IMR-90 (cell line): ENCODE measurements around the gene BMP3. TPM values are rescaled to one million over a fixed set of nuclear protein-coding genes. Genes with fewer than 3 reads are reported as not detected.

Experiments used
- ATAC-seq: fragments of 200-7000 bp; cut with Tn5 transposase; 2 replicates; pipeline ENCODE4 v1.9.1; 2020; ENCODE audit warnings: low read depth, mild to moderate bottlenecking, moderate library complexity
- BruUV-seq: library from RNA; stranded (reverse); fragments of 400-500 nt; replicated peaks from 2 replicates; lab custom pipeline; 2021; lab: Mats Ljungman, UMichigan
- CTCF ChIA-PET: fragments of 300-600 bp; formaldehyde crosslinking; extraction: SDS; loops from one replicate; lab custom pipeline; 2021; ENCODE audit warnings: antibody characterized with exemption; lab: Yijun Ruan, JAX
- POLR2A ChIA-PET: fragments of 300-600 bp; sonication (Branson Sonifier 250); formaldehyde crosslinking; loops from one replicate; lab custom pipeline; 2022; ENCODE audit warnings: antibody characterized with exemption; ENCODE audit not compliant: unreplicated experiment; lab: Charles Lee
- DNase-seq: peaks from one replicate; pipeline ENCODE4 v3.0.0; 2013
- H2AFZ ChIP-seq: replicated peaks from 2 replicates; pipeline ENCODE3; 2013; ENCODE audit warnings: low read length, mild to moderate bottlenecking; ENCODE audit not compliant: poor library complexity
- H2AK5ac ChIP-seq: 2 replicates; pipeline ENCODE4 v1.6.1; 2013; ENCODE audit warnings: low read depth, low read length, inconsistent platforms
- H2AK9ac ChIP-seq: replicated peaks from 2 replicates; pipeline ENCODE3; 2013; ENCODE audit warnings: mild to moderate bottlenecking, low read depth, low read length, moderate library complexity; ENCODE audit not compliant: poor library complexity
- H2BK120ac ChIP-seq: 2 replicates; pipeline ENCODE4 v1.6.1; 2013; ENCODE audit warnings: low read depth, low read length, inconsistent platforms
- H2BK15ac ChIP-seq: 3 replicates; pipeline ENCODE4 v1.6.1; 2013; ENCODE audit warnings: low read depth, low read length, inconsistent platforms
- H2BK20ac ChIP-seq: 2 replicates; pipeline ENCODE4 v1.6.1; 2013; ENCODE audit warnings: low read depth, mild to moderate bottlenecking, inconsistent platforms, low read length, moderate library complexity
- H2BK5ac ChIP-seq: 2 replicates; pipeline ENCODE4 v1.6.1; 2013; ENCODE audit warnings: mild to moderate bottlenecking, low read depth, low read length, inconsistent platforms; ENCODE audit not compliant: poor library complexity, severe bottlenecking
- H3K14ac ChIP-seq: replicated peaks from 2 replicates; pipeline ENCODE4 v1.6.1; 2013; ENCODE audit warnings: low read depth, low read length, inconsistent platforms
- H3K18ac ChIP-seq: 2 replicates; pipeline ENCODE4 v1.6.1; 2013; ENCODE audit warnings: low read depth, low read length, control low read depth
- H3K23ac ChIP-seq: 2 replicates; pipeline ENCODE4 v1.6.1; 2013; ENCODE audit warnings: low read depth, low read length, inconsistent platforms
- H3K27ac ChIP-seq: 2 replicates; pipeline ENCODE4 v1.5.1; 2013; ENCODE audit warnings: mild to moderate bottlenecking, control low read depth, low read length; ENCODE audit not compliant: insufficient read depth
- H3K27me3 ChIP-seq: 2 replicates; pipeline ENCODE4 v1.6.1; 2013; ENCODE audit warnings: low read length; ENCODE audit not compliant: control insufficient read depth, insufficient read depth
- H3K36me3 ChIP-seq: 2 replicates; pipeline ENCODE4 v1.6.1; 2013; ENCODE audit warnings: low read length, mixed read lengths; ENCODE audit not compliant: control insufficient read depth, insufficient read depth
- H3K4ac ChIP-seq: 2 replicates; pipeline ENCODE4 v1.6.1; 2013; ENCODE audit warnings: low read depth, low read length, inconsistent platforms
- H3K4me1 ChIP-seq: 2 replicates; pipeline ENCODE4 v1.6.1; 2013; ENCODE audit warnings: low read length, mixed read lengths; ENCODE audit not compliant: control insufficient read depth, insufficient read depth
- H3K4me2 ChIP-seq: 2 replicates; pipeline ENCODE4 v1.6.1; 2013; ENCODE audit warnings: low read depth, mild to moderate bottlenecking, control low read depth, low read length, moderate library complexity
- H3K4me3 ChIP-seq: 2 replicates; pipeline ENCODE4 v1.5.1; 2013; ENCODE audit warnings: low read depth, mild to moderate bottlenecking, control low read depth, low read length, moderate library complexity; ENCODE audit not compliant: insufficient read depth
- H3K56ac ChIP-seq: 2 replicates; pipeline ENCODE4 v1.6.1; 2013; ENCODE audit warnings: low read length, inconsistent platforms; ENCODE audit not compliant: insufficient read depth; ENCODE audit errors: extremely low read depth
- H3K79me1 ChIP-seq, 2 experiments: 2 replicates each; pipeline ENCODE4 v1.6.1; 2013; ENCODE audit warnings: low read length in 2 of 2, inconsistent platforms in 1 of 2, low read depth in 1 of 2
- H3K9ac ChIP-seq: 2 replicates; pipeline ENCODE4 v1.6.1; 2013; ENCODE audit warnings: low read depth, low read length, control low read depth
- H3K9me1 ChIP-seq: 2 replicates; pipeline ENCODE4 v1.6.1; 2013; ENCODE audit warnings: low read length, inconsistent platforms; ENCODE audit not compliant: insufficient read depth
- H3K9me3 ChIP-seq: 2 replicates; pipeline ENCODE4 v1.6.1; 2013; ENCODE audit warnings: low read length; ENCODE audit not compliant: control insufficient read depth, insufficient read depth
- H4K20me1 ChIP-seq: 2 replicates; pipeline ENCODE4 v1.6.1; 2013; ENCODE audit warnings: low read length, inconsistent platforms; ENCODE audit not compliant: insufficient read depth
- H4K5ac ChIP-seq: 2 replicates; pipeline ENCODE4 v1.6.1; 2013; ENCODE audit warnings: mild to moderate bottlenecking, low read depth, low read length, control low read depth
- H4K8ac ChIP-seq, 2 experiments: 2 replicates each; pipeline ENCODE4 v1.6.1; 2013; ENCODE audit warnings: low read depth in 2 of 2, low read length in 2 of 2, control low read depth in 1 of 2, inconsistent platforms in 1 of 2
- H4K91ac ChIP-seq: 2 replicates; pipeline ENCODE4 v1.6.1; 2013; ENCODE audit warnings: low read depth, low read length, inconsistent platforms; ENCODE audit not compliant: insufficient read depth
- CHD1 ChIP-seq: IDR thresholded peaks from 2 replicates; pipeline ENCODE4 v1.6.1; 2012; ENCODE audit warnings: low read depth, low read length, improper control_type of control experiment
- ELK1 ChIP-seq: fragments of 150-350 bp; IDR thresholded peaks from 2 replicates; pipeline ENCODE4 v1.6.1; 2016; ENCODE audit warnings: low read depth, mild to moderate bottlenecking, low read length, moderate library complexity, borderline replicate concordance
- POLR2A ChIP-seq: IDR thresholded peaks from 2 replicates; pipeline ENCODE4 v1.6.1; 2012; ENCODE audit warnings: mild to moderate bottlenecking, low read depth, low read length
- WGBS, 2 experiments: methylation state at CpG; one replicate each; pipeline versions ENCODE4 v1.1.5 to v1.1.7; 2013; ENCODE audit warnings: missing lambda C conversion rate in 2 of 2; ENCODE audit not compliant: insufficient read length in 1 of 2; ENCODE audit errors: extremely low coverage in 2 of 2; 5-methylcytosine and 5-hydroxymethylcytosine counted together
- dilution Hi-C: fragments of 300-500 bp; cut with HindIII; formaldehyde crosslinking; loops from one replicate; pipeline ENCODE4 v1.14.3; 2018; ENCODE audit warnings: low sequenced_read_pairs; ENCODE audit not compliant: unreplicated experiment
- in situ Hi-C: fragments of 300-500 bp; cut with MboI; formaldehyde crosslinking; loops from 3 replicates; pipeline ENCODE4 v1.14.3; 2019; ENCODE audit warnings: low sequenced_read_pairs, inconsistent platforms, mixed read lengths
- intact Hi-C: fragments of 100-400 bp; cut with micrococcal nuclease; formaldehyde crosslinking; loops from 2 replicates; pipeline ENCODE4 v1.10.0; 2022
- polyA plus RNA-seq, 3 experiments: library from polyadenylated mRNA; depleted of rRNA; stranded (reverse); fragments of >200 nt; gene quantifications; 2 replicates each; pipeline ENCODE4 v1.2.3, GENCODE V29; 2012; ENCODE audit warnings: low replicate concordance in 1 of 3
- total RNA-seq: library from RNA; depleted of rRNA; stranded (reverse); fragments of >200 nt; gene quantifications from 2 replicates; pipeline ENCODE4 v1.2.3, GENCODE V29; 2012

BMP3 gene
- total and polyA plus RNA-seq, 2 of the 4 experiments (the other 2 are of a cell fraction): under 0.01 to 0.10 TPM

GRCh38 chr4:81019006-81019405 lies 11.5 kb upstream of the BMP3 start:
- no peak overlapping the region for H2BK5ac ChIP-seq
- no peak overlapping the region for H2AK5ac ChIP-seq
- H4K20me1 ChIP-seq: no peaks in the 10 kb centered on the region
- ATAC-seq: no peak
- no peaks in the 10 kb centered on the region for H3K9me3 ChIP-seq
- H3K4me2 ChIP-seq: no peak overlapping the region
- intact Hi-C loops: no loop called here
- H2AFZ ChIP-seq: no peak overlapping the region
- H4K91ac ChIP-seq: no peak overlapping the region
- H3K4ac ChIP-seq: no peak overlapping the region
- no peak overlapping the region for H2BK120ac ChIP-seq
- no TSS peak for BruUV-seq
- in situ Hi-C loops: no loop called here
- no peak overlapping the region for H2BK15ac ChIP-seq
- no peak overlapping the region for H3K27ac ChIP-seq
- dilution Hi-C loops: no loop called here
- peaks cover 9% of the 10 kb centered on the region for H3K27me3 ChIP-seq
- H4K8ac ChIP-seq: no peak overlapping the region
- no CpG with 5 or more reads among the region's 1 CpG for WGBS, 2 experiments
- H3K79me1 ChIP-seq: no peaks in the 10 kb centered on the region
- H3K4me1 ChIP-seq: no peaks in the 10 kb centered on the region
- no peak overlapping the region for H3K4me3 ChIP-seq
- POLR2A ChIA-PET: no interaction called here
- no peak overlapping the region for H3K23ac ChIP-seq
- no peak for TF ChIP-seq CHD1
- no peak for TF ChIP-seq POLR2A
- no peak for TF ChIP-seq ELK1
- no peak overlapping the region for H3K9ac ChIP-seq
- DNase-seq: no peak
- H3K9me1 ChIP-seq: no peaks in the 10 kb centered on the region
- no peak overlapping the region for H3K14ac ChIP-seq
- no peak overlapping the region for H2AK9ac ChIP-seq
- no peak overlapping the region for H3K56ac ChIP-seq
- CTCF ChIA-PET: no interaction called here
- no peaks in the 10 kb centered on the region for H3K36me3 ChIP-seq
- H4K5ac ChIP-seq: no peak overlapping the region
- no peak overlapping the region for H2BK20ac ChIP-seq
- no peak overlapping the region for H3K18ac ChIP-seq
